Measurements from ENCODE around the gene SERPING1.

DNA sequence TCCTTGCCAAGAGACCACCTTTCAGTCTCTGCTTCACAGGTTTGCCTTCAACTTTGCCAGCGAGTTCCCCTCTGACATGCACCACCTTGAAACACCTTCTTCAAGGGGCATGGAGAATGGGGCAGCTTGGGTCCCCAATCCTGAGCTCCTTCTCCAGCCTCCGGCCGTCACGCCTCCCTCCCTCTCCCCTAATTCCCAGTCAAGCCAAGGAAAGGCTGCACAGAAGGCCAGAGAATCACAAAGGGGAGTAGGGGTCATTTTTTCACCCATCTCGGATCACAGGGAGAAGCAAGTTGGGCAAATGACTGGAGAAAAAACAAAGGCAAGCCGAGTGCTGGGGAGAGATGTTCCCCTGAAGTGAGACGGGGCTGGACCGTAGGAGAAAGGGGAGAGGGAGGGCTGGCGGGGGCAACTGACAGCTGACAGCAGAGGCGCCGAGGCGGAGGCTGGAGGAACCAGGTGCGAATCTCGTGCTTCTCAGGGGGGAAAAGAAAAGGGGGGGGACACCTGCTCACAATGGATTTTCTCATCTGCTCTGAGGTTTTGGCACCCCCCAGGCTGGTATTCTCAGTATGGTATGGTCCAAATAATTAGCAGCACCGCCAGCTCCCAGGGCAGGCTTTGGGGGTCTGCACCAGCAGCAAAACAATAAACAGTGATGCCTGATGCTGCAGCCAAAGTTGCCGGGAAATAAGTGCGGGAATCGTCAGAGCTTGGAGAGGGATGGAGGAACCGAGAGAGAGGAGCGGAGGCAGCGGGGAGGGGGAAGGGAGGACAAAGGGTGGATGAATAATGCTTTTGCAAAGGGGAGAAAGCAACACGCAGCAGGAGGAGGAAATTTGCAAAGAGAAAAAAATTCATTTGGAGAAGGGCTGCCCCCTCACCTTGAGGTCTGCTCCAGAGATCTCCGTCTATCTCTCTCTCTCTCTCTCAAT is 51.6 kb downstream of the SERPING1 start:
- TF ChIP-seq SPI1 (IDR thresholded peaks at IDR 0.05; ENCODE audit: borderline replicate concordance, low read depth) (no peak), CTCF (IDR thresholded peaks at IDR 0.05; ENCODE audit: insufficient read depth, low read length) (no peak)

All from HL-60 (cell line).